HG03097 (cell line): Measurements from ENCODE around the gene PCLO.
"Not testable (repeated sequence)": the region's sequence is repeated elsewhere in the genome, so short reads cannot be mapped to it uniquely, and the experiment has no call there.

ENCODE experiments used
- ATAC-seq: cut with Tn5 transposase; IDR thresholded peaks from one replicate; pipeline ENCODE4 v1.9.1; 2021; ENCODE audit not compliant: unreplicated experiment, low FRiP score

PCLO gene

GRCh38 chr7:82755705-82756551, 406.8 kb downstream of the PCLO start:
- no peak for ATAC-seq

GRCh38 chr7:82750007-82750406, 412.7 kb downstream of the PCLO start:
- no peak for ATAC-seq

- no peak for ATAC-seq
Observed at GRCh38 chr7:82745820-82746219, 416.9 kb downstream of the PCLO start.

- no peak for ATAC-seq
Observed at GRCh38 chr7:82745117-82745516, 417.6 kb downstream of the PCLO start.

GRCh38 chr7:82742163-82742562, 420.5 kb downstream of the PCLO start:
- ATAC-seq = no peak

- ATAC-seq = no peak
Observed at GRCh38 chr7:82741493-82741892, 421.2 kb downstream of the PCLO start.

GRCh38 chr7:82740246-82740848, 422.3 kb downstream of the PCLO start:
- ATAC-seq = no peak

- no peak for ATAC-seq
Observed at GRCh38 chr7:82736633-82737032, 426.1 kb downstream of the PCLO start.

- ATAC-seq = no peak
Observed at GRCh38 chr7:82732677-82733076, 430.0 kb downstream of the PCLO start.

- ATAC-seq = no peak
Observed at GRCh38 chr7:82729172-82730030, 433.3 kb downstream of the PCLO start.

GRCh38 chr7:82726038-82726800, 436.5 kb downstream of the PCLO start:
- no peak for ATAC-seq

GRCh38 chr7:82723411-82723810, 439.3 kb downstream of the PCLO start:
- no peak for ATAC-seq

- ATAC-seq = no peak
Observed at GRCh38 chr7:82722946-82723345, 439.7 kb downstream of the PCLO start.

GRCh38 chr7:82715344-82715743, 447.3 kb downstream of the PCLO start:
- ATAC-seq = no peak

- no peak for ATAC-seq
Observed at GRCh38 chr7:82714883-82715282, 447.8 kb downstream of the PCLO start.

- ATAC-seq = no peak
Observed at GRCh38 chr7:82713506-82713905, 449.2 kb downstream of the PCLO start.

GRCh38 chr7:82706344-82706743, 456.3 kb downstream of the PCLO start:
- not testable (repeated sequence) for ATAC-seq

- no peak for ATAC-seq
Observed at GRCh38 chr7:82705517-82706260, 457.0 kb downstream of the PCLO start.

GRCh38 chr7:82704121-82704520, 458.6 kb downstream of the PCLO start:
- no peak for ATAC-seq
